ENCODE measurements around the gene SCCPDH. TPM values are rescaled to one million over a fixed set of nuclear protein-coding genes. Genes with fewer than 3 reads are reported as not detected.
"Not testable (repeated sequence)": the region's sequence is repeated elsewhere in the genome, so short reads cannot be mapped to it uniquely, and the experiment has no call there.

Gene SCCPDH
- total RNA-seq, 2 donors from 2014 or later: 21.4 to 23.1 TPM

- TF ChIP-seq, protein P1, sequence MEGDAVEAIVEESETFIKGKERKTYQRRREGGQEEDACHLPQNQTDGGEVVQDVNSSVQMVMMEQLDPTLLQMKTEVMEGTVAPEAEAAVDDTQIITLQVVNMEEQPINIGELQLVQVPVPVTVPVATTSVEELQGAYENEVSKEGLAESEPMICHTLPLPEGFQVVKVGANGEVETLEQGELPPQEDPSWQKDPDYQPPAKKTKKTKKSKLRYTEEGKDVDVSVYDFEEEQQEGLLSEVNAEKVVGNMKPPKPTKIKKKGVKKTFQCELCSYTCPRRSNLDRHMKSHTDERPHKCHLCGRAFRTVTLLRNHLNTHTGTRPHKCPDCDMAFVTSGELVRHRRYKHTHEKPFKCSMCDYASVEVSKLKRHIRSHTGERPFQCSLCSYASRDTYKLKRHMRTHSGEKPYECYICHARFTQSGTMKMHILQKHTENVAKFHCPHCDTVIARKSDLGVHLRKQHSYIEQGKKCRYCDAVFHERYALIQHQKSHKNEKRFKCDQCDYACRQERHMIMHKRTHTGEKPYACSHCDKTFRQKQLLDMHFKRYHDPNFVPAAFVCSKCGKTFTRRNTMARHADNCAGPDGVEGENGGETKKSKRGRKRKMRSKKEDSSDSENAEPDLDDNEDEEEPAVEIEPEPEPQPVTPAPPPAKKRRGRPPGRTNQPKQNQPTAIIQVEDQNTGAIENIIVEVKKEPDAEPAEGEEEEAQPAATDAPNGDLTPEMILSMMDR (IDR thresholded peaks at IDR 0.05): no peak
- Histone ChIP-seq H3K36me3 (no peaks in the 10 kb centered on the region), H3K9me3 (no peaks in the 10 kb centered on the region), H3K4me3 (no peak overlapping the region), H3K4me1 (no peaks in the 10 kb centered on the region), H3K27me3 (no peaks in the 10 kb centered on the region), H3K27ac (no peak overlapping the region)
- no peak for DNase-seq (ENCODE audit: low spot score)
Measured at GRCh38 chr1:246803373-246803772, 79.2 kb downstream of the SCCPDH start.

DNA sequence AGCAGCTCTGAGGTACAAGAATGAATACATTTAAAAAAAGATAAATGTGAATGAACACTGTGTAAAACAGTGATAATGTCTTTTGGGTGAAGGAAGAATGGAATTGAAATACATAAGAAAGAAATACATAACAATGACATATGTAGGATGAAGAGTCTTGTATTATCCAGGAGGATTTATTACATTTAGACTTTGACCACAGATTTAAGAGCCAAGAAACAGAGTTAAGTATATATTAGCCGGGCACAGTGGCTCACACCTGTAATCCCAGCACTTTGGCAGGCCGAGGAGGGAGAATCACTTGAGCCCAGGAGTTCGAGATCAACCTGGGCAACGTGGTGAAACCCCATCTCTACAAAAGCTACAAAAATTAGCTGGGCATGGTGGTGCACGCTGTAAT lies 79.7 kb downstream of the SCCPDH start:
- Histone ChIP-seq H3K36me3 (no peaks in the 10 kb centered on the region), H3K4me3 (no peak overlapping the region), H3K9me3 (no peaks in the 10 kb centered on the region), H3K4me1 (no peaks in the 10 kb centered on the region), H3K27me3 (no peaks in the 10 kb centered on the region), H3K27ac (no peak overlapping the region)
- TF ChIP-seq, protein P1 (IDR thresholded peaks at IDR 0.05): no peak
- DNase-seq (ENCODE audit: low spot score): no peak

DNA sequence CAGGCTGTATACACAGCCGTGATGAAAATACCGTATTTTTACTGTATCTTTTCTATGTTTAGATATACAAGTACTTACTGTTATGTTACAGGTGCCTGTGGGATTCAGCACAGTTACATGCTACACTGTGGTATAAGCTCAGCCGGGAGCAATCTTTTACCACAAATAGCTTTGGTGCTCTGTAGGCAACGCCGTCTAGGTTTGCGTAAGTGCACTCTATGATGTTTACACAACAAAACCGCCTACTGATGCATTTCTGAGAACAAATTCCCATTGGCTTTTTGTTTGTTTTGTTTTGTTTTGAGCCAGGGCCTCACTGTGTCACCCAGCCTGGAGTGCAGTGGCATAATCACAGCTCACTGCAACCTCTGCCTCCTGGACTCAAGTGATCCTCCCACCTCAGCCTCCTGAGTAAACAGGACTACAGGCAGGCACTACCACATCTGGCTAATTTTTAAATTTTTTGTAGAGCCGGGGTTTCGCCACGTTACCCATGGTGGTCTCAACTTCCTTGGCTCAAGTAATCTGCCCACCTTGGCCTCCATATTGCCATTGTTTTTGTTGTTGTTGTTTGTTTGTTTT lies 81.0 kb downstream of the SCCPDH start:
- H3K9me3 ChIP-seq: no peaks in the 10 kb centered on the region
- peak; percentile 23 for DNase-seq (ENCODE audit: low spot score)
- H3K27ac ChIP-seq: no peak overlapping the region
- no peaks in the 10 kb centered on the region for H3K36me3 ChIP-seq
- no peaks in the 10 kb centered on the region for H3K4me1 ChIP-seq
- H3K4me3 ChIP-seq: no peak overlapping the region
- no peaks in the 10 kb centered on the region for H3K27me3 ChIP-seq
- TF ChIP-seq, protein P1 (IDR thresholded peaks at IDR 0.05): no peak

- TF ChIP-seq, protein P1 (IDR thresholded peaks at IDR 0.05): no peak
- H3K36me3 ChIP-seq: no peaks in the 10 kb centered on the region
- H3K27ac ChIP-seq: no peak overlapping the region
- no peak for DNase-seq (ENCODE audit: low spot score)
- no peaks in the 10 kb centered on the region for H3K9me3 ChIP-seq
- H3K4me1 ChIP-seq: no peaks in the 10 kb centered on the region
- no peaks in the 10 kb centered on the region for H3K27me3 ChIP-seq
- H3K4me3 ChIP-seq: no peak overlapping the region
Measured at GRCh38 chr1:246809473-246809872, 85.3 kb downstream of the SCCPDH start.

DNA sequence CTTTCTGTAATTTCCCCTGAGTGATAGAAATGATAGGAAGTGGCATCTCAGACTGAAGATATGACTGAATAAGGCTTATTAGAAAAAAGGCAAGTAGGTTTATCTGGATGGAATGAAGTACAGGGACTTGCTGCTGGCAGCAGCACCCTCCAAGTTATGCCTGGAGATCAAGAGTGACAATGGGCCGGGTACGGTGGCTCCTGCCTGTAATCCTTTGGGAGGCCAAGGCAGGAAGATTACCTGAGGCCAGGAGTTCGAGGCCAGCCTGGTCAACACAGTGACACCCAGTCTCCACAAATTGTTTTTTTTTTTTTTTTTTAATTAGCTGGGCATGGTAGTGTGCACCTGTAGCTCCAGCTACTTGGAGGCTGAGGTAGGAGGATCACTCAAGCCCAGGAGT lies 87.8 kb downstream of the SCCPDH start:
- DNase-seq (ENCODE audit: low spot score): no peak
- H3K27me3 ChIP-seq: no peaks in the 10 kb centered on the region
- H3K4me3 ChIP-seq: no peak overlapping the region
- H3K9me3 ChIP-seq: no peaks in the 10 kb centered on the region
- no peaks in the 10 kb centered on the region for H3K36me3 ChIP-seq
- no peak overlapping the region for H3K27ac ChIP-seq
- no peaks in the 10 kb centered on the region for H3K4me1 ChIP-seq
- TF ChIP-seq, protein P1 (IDR thresholded peaks at IDR 0.05): no peak

- not testable (repeated sequence) for H3K27ac ChIP-seq; H3K4me3 ChIP-seq; H3K27me3 ChIP-seq; H3K9me3 ChIP-seq; H3K4me1 ChIP-seq; DNase-seq (ENCODE audit: low spot score); H3K36me3 ChIP-seq
Measured at GRCh38 chr1:246813325-246813724, 89.1 kb downstream of the SCCPDH start.
